Adrenal gland (tissue), 12 donors: Measurements from ENCODE around the gene MOGAT3. TPM values are rescaled to one million over a fixed set of nuclear protein-coding genes. Genes with fewer than 3 reads are reported as not detected.
"Not testable (repeated sequence)": the region's sequence is repeated elsewhere in the genome, so short reads cannot be mapped to it uniquely, and the experiment has no call there.

ENCODE experiments used
- DNase-seq, 7 donors: peaks; one replicate each; pipeline ENCODE4 v3.0.0-alpha.2; 2019 to 2020
- H3K27ac ChIP-seq, 5 donors: fragments of 200-600 bp; sonication (generic) in 4 of 5; 1 replicate in 3 of 5; 2 replicates in 2 of 5; pipeline versions ENCODE4 v1.5.1 to v1.8.0; 2016 to 2020; ENCODE audit warnings: mild to moderate bottlenecking in 1 of 5
- H3K27me3 ChIP-seq: fragments of 200-600 bp; 2 replicates; pipeline ENCODE4 v1.8.0; 2021
- H3K36me3 ChIP-seq, 2 donors: fragments of 200-600 bp; replicated peaks in 1 of 2; 1 replicate in 1 of 2; 2 replicates in 1 of 2; pipeline versions ENCODE4 v1.5.1 to v1.8.0; 2018 to 2022
- H3K4me1 ChIP-seq, 2 donors: fragments of 200-600 bp; replicated peaks in 1 of 2; 1 replicate in 1 of 2; 2 replicates in 1 of 2; pipeline versions ENCODE4 v1.5.1 to v1.8.0; 2018 to 2021
- H3K4me3 ChIP-seq, 4 donors: fragments of 200-600 bp; sonication (generic) in 3 of 4; one replicate each; pipeline ENCODE4 v1.5.1; 2016 to 2018
- H3K9me3 ChIP-seq, 3 donors: fragments of 200-600 bp; sonication (generic) in 1 of 3; replicated peaks in 1 of 3; 1 replicate in 2 of 3; 2 replicates in 1 of 3; pipeline versions ENCODE4 v1.5.1 to v1.8.0; 2016 to 2021
- CTCF ChIP-seq, 6 experiments: fragments of 450-650 bp in 4 of 6; fragments of 200-600 bp in 2 of 6; sonication (generic) in 1 of 6; IDR thresholded peaks; 1 replicate in 5 of 6; 2 replicates in 1 of 6; pipeline versions ENCODE4 v1.5.1 to v1.8.0; 2016 to 2021; ENCODE audit warnings: antibody characterized with exemption in 6 of 6, mild to moderate bottlenecking in 2 of 6, moderate library complexity in 1 of 6
- POLR2A ChIP-seq, 2 donors: fragments of 450-650 bp; IDR thresholded peaks; one replicate each; pipeline ENCODE4 v1.6.1; 2017; ENCODE audit warnings: antibody characterized with exemption in 2 of 2, mild to moderate bottlenecking in 2 of 2, moderate library complexity in 1 of 2
- WGBS, 4 donors: extraction: QIAGEN DNeasy Blood & Tissue Kit in 2 of 4; methylation state at CpG; one replicate each; pipeline versions ENCODE4 v1.1.5 to v1.1.7; 2013 to 2017; 5-methylcytosine and 5-hydroxymethylcytosine counted together
- intact Hi-C, 2 donors: fragments of 100-400 bp; cut with DNase I; formaldehyde crosslinking; loops; one replicate each; pipeline versions ENCODE4 v1.14.1 to v1.15.0; 2022 to 2023
- polyA plus RNA-seq, 3 donors: library from polyadenylated mRNA; stranded (reverse); fragments of 200-250 nt in 2 of 3; fragments of 350-450 nt in 1 of 3; fragmentation: Illumina TruSeq in 1 of 3; extraction: RNeasy Lipid Tissue Mini Kit (QIAGEN cat#74804) in 1 of 3; gene quantifications; one replicate each; pipeline ENCODE4 v1.2.3, GENCODE V29; 2013 to 2014
- total RNA-seq, 9 donors: library from RNA; depleted of rRNA in 4 of 9; stranded (reverse); fragments of >200 nt in 4 of 9; fragments of 120-200 nt in 1 of 9; fragmentation: NEBNext Ultra II Directional in 1 of 9; extraction: Animal tissue kit (Norgen Biotek cat#: 25700) in 1 of 9; gene quantifications; one replicate each; pipeline versions ENCODE4 v1.1.0 to v1.2.4, GENCODE V29; 2013 to 2023
- donor health status: healthy with polysubstance abuse.
- donor health status: Bipolar disorder and iron deficiency.
- donor health status: DM: yes; HTN: yes; CAD: no.
- donor health status: DM: no; HTN: no; CAD: no.
- donor health status: DM: no; HTN: no; CAD: no.
- donor health status: DM: yes; HTN: yes; CAD: no.

The MOGAT3 gene
- total and polyA plus RNA-seq, 12 donors, result not detected

DNA sequence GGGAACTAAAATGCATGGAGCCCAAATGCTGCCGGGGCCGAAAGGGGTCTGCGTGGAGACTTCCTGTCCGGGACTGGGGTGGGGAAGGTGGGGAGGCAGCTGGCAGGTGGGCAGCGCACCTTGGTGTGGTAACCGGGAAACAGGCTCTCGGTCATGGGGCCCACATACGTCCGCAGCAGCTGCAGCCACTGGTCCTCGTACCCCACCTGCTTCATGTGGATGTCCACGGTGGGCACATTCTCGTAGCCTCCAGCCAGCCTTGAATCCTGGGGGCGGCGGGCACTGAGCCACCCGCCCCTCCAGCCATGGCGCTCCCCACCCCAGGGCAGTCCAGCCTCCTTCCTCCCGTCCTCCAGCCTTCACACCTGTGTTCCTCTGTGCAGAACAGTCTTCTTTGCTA lies 6.6 kb upstream of the MOGAT3 start:
- intact Hi-C loops, result no loop called here

DNA sequence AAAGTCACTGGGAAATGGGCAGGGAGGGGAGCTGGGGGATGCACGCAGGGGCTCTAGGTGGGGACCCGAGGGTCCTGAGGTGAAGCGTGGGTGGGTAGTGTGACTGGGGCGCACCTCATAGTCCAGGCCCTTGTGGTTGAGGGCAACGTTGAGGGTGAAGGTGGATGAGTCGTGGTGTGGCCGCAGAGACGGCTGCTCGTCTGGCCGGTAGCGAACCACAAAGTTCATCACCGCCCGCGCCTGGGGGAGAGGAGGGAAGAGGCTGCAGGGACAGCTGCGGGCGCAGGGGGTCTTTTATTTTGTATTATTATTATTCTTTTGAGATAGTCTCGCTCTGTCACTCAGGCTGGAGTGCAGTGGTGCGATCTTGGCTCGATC lies 5.8 kb upstream of the MOGAT3 start:
- H3K36me3 ChIP-seq, result peaks cover 0 to 32% of the 10 kb centered on the region in 2 donors
- intact Hi-C loops, result no loop called here
- H3K27me3 ChIP-seq, result peaks cover 17% of the 10 kb centered on the region
- no peak for TF ChIP-seq CTCF (IDR thresholded peaks at IDR 0.05)
- TF ChIP-seq POLR2A (IDR thresholded peaks at IDR 0.05), result no peak
- WGBS, 4 donors, result 85 to 91% (median 88%) methylated on average over 18 to 19 of the region's 19 CpGs
- peaks cover 0 to 4% of the 10 kb centered on the region in 2 donors for H3K4me1 ChIP-seq
- H3K27ac ChIP-seq, result no peak overlapping the region
- H3K9me3 ChIP-seq, result no peaks in the 10 kb centered on the region
- H3K4me3 ChIP-seq, result no peak overlapping the region
- no peak for DNase-seq

More for the DNA sequence above, 6.6 kb upstream of the MOGAT3 start:
- TF ChIP-seq CTCF (IDR thresholded peaks at IDR 0.05) (no peak), POLR2A (IDR thresholded peaks at IDR 0.05) (no peak)
- H3K27me3 ChIP-seq, result peaks cover 9% of the 10 kb centered on the region
- WGBS, 4 donors, result 93 to 100% (median 95%) methylated on average over 4 to 17 of the region's 17 CpGs
- H3K36me3 ChIP-seq, result peaks cover 0 to 37% of the 10 kb centered on the region in 2 donors
- H3K9me3 ChIP-seq, result no peaks in the 10 kb centered on the region
- no peak for DNase-seq
- no peaks in the 10 kb centered on the region for H3K4me1 ChIP-seq
- no peak overlapping the region for H3K4me3 ChIP-seq
- H3K27ac ChIP-seq, result no peak overlapping the region

- Histone ChIP-seq H3K9me3 (no peaks in the 10 kb centered on the region), H3K4me1 (peaks cover 0 to 5% of the 10 kb centered on the region in 2 donors), H3K36me3 (peaks cover 0 to 26% of the 10 kb centered on the region in 2 donors), H3K4me3 (no peak overlapping the region), H3K27ac (no peak overlapping the region), H3K27me3 (peaks cover 23% of the 10 kb centered on the region)
- no peak for DNase-seq
- 80 to 89% (median 87%) methylated on average over 30 to 32 of the region's 32 CpGs for WGBS, 4 donors
- TF ChIP-seq CTCF (IDR thresholded peaks at IDR 0.05) (no peak), POLR2A (IDR thresholded peaks at IDR 0.05) (no peak)
- intact Hi-C loops, result no loop called here
Observed at GRCh38 chr7:101205901-101206664, 5.2 kb upstream of the MOGAT3 start.

GRCh38 chr7:101203740-101204738 lies 3.2 kb upstream of the MOGAT3 start:
- H3K9me3 ChIP-seq, H3K4me1 ChIP-seq, H3K27ac ChIP-seq, intact Hi-C loops, H3K4me3 ChIP-seq, H3K36me3 ChIP-seq, DNase-seq: not testable (repeated sequence)
- 70 to 73% (median 70%) methylated on average over 17 to 22 of the region's 22 CpGs for WGBS, 4 donors
- H3K27me3 ChIP-seq, result peaks cover 25% of the 10 kb centered on the region
